T-cell (primary cell): ENCODE results near the gene PHLDB1. TPM values are rescaled to one million over a fixed set of nuclear protein-coding genes. Genes with fewer than 3 reads are reported as not detected.

ENCODE experiments used
- ATAC-seq, 4 experiments: fragments of 200-7000 bp in 3 of 4; fragments of 150-1000 bp in 1 of 4; cut with Tn5 transposase; replicated peaks in 1 of 4; 1 replicate in 3 of 4; 2 replicates in 1 of 4; pipeline ENCODE4 v1.10.0; 2021; ENCODE audit warnings: moderate library complexity in 3 of 4, mild to moderate bottlenecking in 2 of 4, moderate number of reproducible peaks in 1 of 4
- CTCF ChIA-PET, 2 donors: fragments of 300-600 bp; sonication (Branson Sonifier 250); formaldehyde crosslinking; loops; one replicate each; lab custom pipeline; 2022; ENCODE audit warnings: antibody characterized with exemption in 2 of 2; lab: Charles Lee
- POLR2A ChIA-PET, 2 donors: fragments of 300-600 bp; sonication (Branson Sonifier 250); formaldehyde crosslinking; loops; one replicate each; lab custom pipeline; 2022; ENCODE audit warnings: antibody characterized with exemption in 2 of 2; lab: Charles Lee
- DNase-seq, 35 experiments: peaks; one replicate each; pipeline versions ENCODE4 v3.0.0 to v3.0.0-alpha.2; 2013 to 2023
- H3K27ac ChIP-seq: one replicate; pipeline ENCODE4 v1.5.1; 2013; ENCODE audit warnings: low read length
- H3K27me3 ChIP-seq, 2 experiments: replicated peaks in 1 of 2; 1 replicate in 1 of 2; 2 replicates in 1 of 2; pipeline versions ENCODE4 v1.6.1 to v1.7.0; 2013; ENCODE audit warnings: low read length in 1 of 2, mixed read lengths in 1 of 2; ENCODE audit not compliant: control insufficient read depth in 2 of 2, insufficient read depth in 2 of 2; ENCODE audit errors: extremely low read depth in 1 of 2
- H3K36me3 ChIP-seq, 2 donors: 1 replicate in 1 of 2; 2 replicates in 1 of 2; pipeline versions ENCODE4 v1.6.1 to v1.7.0; 2013; ENCODE audit warnings: low read length in 1 of 2; ENCODE audit not compliant: control insufficient read depth in 2 of 2, insufficient read depth in 1 of 2; ENCODE audit errors: extremely low read depth in 1 of 2
- H3K4me1 ChIP-seq, 2 experiments: 1 replicate in 1 of 2; 2 replicates in 1 of 2; pipeline versions ENCODE4 v1.6.1 to v1.7.0; 2013; ENCODE audit warnings: low read length in 2 of 2, mixed read lengths in 1 of 2; ENCODE audit not compliant: insufficient read depth in 2 of 2, control insufficient read depth in 1 of 2; ENCODE audit errors: extremely low read depth in 1 of 2
- H3K4me3 ChIP-seq, 2 donors: 1 replicate in 1 of 2; 2 replicates in 1 of 2; pipeline versions ENCODE4 v1.5.1 to v1.7.0; 2013; ENCODE audit warnings: mild to moderate bottlenecking in 2 of 2, low read length in 1 of 2, moderate library complexity in 1 of 2; ENCODE audit not compliant: control insufficient read depth in 1 of 2; ENCODE audit errors: extremely low read depth in 1 of 2
- H3K9me3 ChIP-seq: 2 replicates; pipeline ENCODE4 v1.7.0; 2013
- H3K27ac Mint-ChIP-seq, 2 donors: one replicate each; pipeline ENCODE4 v1.8.0; 2020 to 2021; ENCODE audit warnings: mild to moderate bottlenecking in 2 of 2, mixed read lengths in 2 of 2
- H3K27me3 Mint-ChIP-seq, 2 donors: one replicate each; pipeline ENCODE4 v1.8.0; 2021 to 2022; ENCODE audit warnings: mixed read lengths in 2 of 2
- H3K36me3 Mint-ChIP-seq: one replicate; pipeline ENCODE4 v1.8.0; 2021; ENCODE audit warnings: mixed read lengths
- H3K4me1 Mint-ChIP-seq, 3 donors: one replicate each; pipeline ENCODE4 v1.8.0; 2020 to 2022; ENCODE audit warnings: mixed read lengths in 3 of 3, mild to moderate bottlenecking in 1 of 3
- H3K4me3 Mint-ChIP-seq, 3 donors: one replicate each; pipeline ENCODE4 v1.8.0; 2020 to 2022; ENCODE audit warnings: mild to moderate bottlenecking in 3 of 3, mixed read lengths in 3 of 3, moderate library complexity in 3 of 3
- H3K9me3 Mint-ChIP-seq, 3 donors: one replicate each; pipeline ENCODE4 v1.8.0; 2020 to 2022; ENCODE audit warnings: mixed read lengths in 3 of 3
- WGBS: methylation state at CpG from one replicate; pipeline ENCODE4 v1.1.5; 2013; ENCODE audit warnings: missing lambda C conversion rate; ENCODE audit not compliant: insufficient coverage; 5-methylcytosine and 5-hydroxymethylcytosine counted together
- total RNA-seq, 35 experiments: library from RNA in 6 of 35; stranded (reverse) in 6 of 35; fragments of 120-200 nt in 1 of 35; gene quantifications; one replicate each; pipeline versions ENCODE4 v1.2.1 to v1.2.4 and lab custom pipeline; 2013 to 2026

The PHLDB1 gene
- total RNA-seq, 5 donors from 2014 or later (not counting 1 experiment from before 2014, with no cell fraction given) = 1.8 to 7.8 (median 4.0) TPM

GRCh38 chr11:118623269-118623655 lies 15.8 kb downstream of the PHLDB1 start:
- DNase-seq (no peak), ATAC-seq (no peak)
- Mint-ChIP-seq H3K9me3 (no peaks in the 10 kb centered on the region), H3K27me3 (peaks cover 12 to 23% of the 10 kb centered on the region in 2 donors), H3K4me1 (peaks cover 5 to 13% (median 5%) of the 10 kb centered on the region in 3 donors), H3K36me3 (peaks cover 4% of the 10 kb centered on the region), H3K4me3 (no peak overlapping the region), H3K27ac (no peak overlapping the region)
- no peaks in the 10 kb centered on the region for H3K36me3 ChIP-seq
- H3K27me3 ChIP-seq = peaks cover 0 to 36% of the 10 kb centered on the region in 2 experiments
- H3K9me3 ChIP-seq = no peaks in the 10 kb centered on the region
- no peak overlapping the region for H3K4me3 ChIP-seq
- ChIA-PET CTCF (interaction anchor here in 1 of 2 donors (0.6 kb wide), 1 partner anchor 1493 kb away, joined by 6 read pairs; no protein-coding TSS in a partner anchor), POLR2A (no interaction called here)
- WGBS = 14% methylated on average over 1 of the region's 4 CpGs
- peaks cover 0 to 15% of the 10 kb centered on the region in 2 experiments for H3K4me1 ChIP-seq
- no peak overlapping the region for H3K27ac ChIP-seq

GRCh38 chr11:118625036-118625690 lies 17.7 kb downstream of the PHLDB1 start:
- H3K4me1 Mint-ChIP-seq = peaks cover 5 to 11% (median 5%) of the 10 kb centered on the region in 3 donors
- DNase-seq = no peak
- no peak overlapping the region for H3K27ac Mint-ChIP-seq
- Histone ChIP-seq H3K4me3 (no peak overlapping the region), H3K27ac (no peak overlapping the region), H3K27me3 (peaks cover 0 to 30% of the 10 kb centered on the region in 2 experiments), H3K9me3 (no peaks in the 10 kb centered on the region), H3K4me1 (peaks cover 0 to 15% of the 10 kb centered on the region in 2 experiments), H3K36me3 (no peaks in the 10 kb centered on the region)
- CTCF ChIA-PET = no interaction called here
- ATAC-seq = no peak
- no peaks in the 10 kb centered on the region for H3K9me3 Mint-ChIP-seq
- POLR2A ChIA-PET = interaction anchor here in 1 of 2 donors (0.6 kb wide), 2 partner anchors 199 to 271 kb away, joined by 3 to 4 read pairs; no protein-coding TSS in a partner anchor
- H3K4me3 Mint-ChIP-seq = no peak overlapping the region
- H3K36me3 Mint-ChIP-seq = no peaks in the 10 kb centered on the region
- peaks cover 6 to 18% of the 10 kb centered on the region in 2 donors for H3K27me3 Mint-ChIP-seq
- 81% methylated on average over 4 of the region's 6 CpGs for WGBS

- ATAC-seq (no peak), DNase-seq (no peak)
- peaks cover 1 to 7% (median 2%) of the 10 kb centered on the region in 3 donors for H3K4me1 Mint-ChIP-seq
These were observed 18.6 kb downstream of the PHLDB1 start for GRCh38 chr11:118625976-118626375.

DNA sequence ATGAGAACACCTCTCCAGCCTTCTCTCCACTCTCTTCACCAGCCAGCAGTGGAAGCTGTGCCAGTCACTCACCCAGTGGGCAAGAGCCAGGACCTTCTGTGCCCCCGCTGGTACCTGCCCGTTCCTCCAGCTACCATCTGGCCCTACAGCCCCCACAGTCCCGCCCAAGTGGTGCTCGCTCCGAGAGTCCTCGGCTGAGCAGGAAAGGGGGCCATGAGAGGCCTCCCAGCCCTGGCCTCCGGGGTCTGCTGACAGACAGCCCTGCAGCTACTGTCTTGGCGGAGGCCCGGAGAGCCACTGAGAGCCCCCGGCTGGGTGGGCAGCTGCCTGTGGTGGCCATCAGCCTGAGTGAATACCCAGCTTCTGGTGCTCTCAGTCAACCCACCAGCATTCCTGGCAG lies 20.2 kb downstream of the PHLDB1 start:
- DNase-seq (no peak), ATAC-seq (no peak)
- H3K4me1 ChIP-seq = no peaks in the 10 kb centered on the region
- 88% methylated on average over 10 of the region's 10 CpGs for WGBS
- H3K4me1 Mint-ChIP-seq = no peaks in the 10 kb centered on the region
- H3K36me3 Mint-ChIP-seq = no peaks in the 10 kb centered on the region
- ChIA-PET POLR2A (no interaction called here), CTCF (interaction anchor here in 1 of 2 donors (0.5 kb wide), 1 partner anchor 508 kb away, joined by 4 read pairs; no protein-coding TSS in a partner anchor)
- H3K4me3 ChIP-seq = no peak overlapping the region
- H3K4me3 Mint-ChIP-seq = no peak overlapping the region
- H3K9me3 Mint-ChIP-seq = no peaks in the 10 kb centered on the region
- H3K27ac ChIP-seq = no peak overlapping the region
- H3K36me3 ChIP-seq = no peaks in the 10 kb centered on the region
- H3K9me3 ChIP-seq = no peaks in the 10 kb centered on the region
- no peak overlapping the region for H3K27ac Mint-ChIP-seq
- H3K27me3 ChIP-seq = peaks cover 0 to 13% of the 10 kb centered on the region in 2 experiments
- peaks cover 0 to 5% of the 10 kb centered on the region in 2 donors for H3K27me3 Mint-ChIP-seq

More at GRCh38 chr11:118625976-118626375, 18.6 kb downstream of the PHLDB1 start:
- Mint-ChIP-seq H3K27ac (no peak overlapping the region), H3K36me3 (no peaks in the 10 kb centered on the region), H3K4me3 (no peak overlapping the region), H3K9me3 (no peaks in the 10 kb centered on the region), H3K27me3 (peaks cover 3 to 11% of the 10 kb centered on the region in 2 donors)
- ChIA-PET POLR2A (no interaction called here), CTCF (interaction anchor here in 1 of 2 donors (1.0 kb wide), 1 partner anchor 9 kb away, joined by 3 read pairs; no protein-coding TSS in a partner anchor)
- Histone ChIP-seq H3K36me3 (no peaks in the 10 kb centered on the region), H3K27ac (no peak overlapping the region), H3K9me3 (no peaks in the 10 kb centered on the region), H3K4me3 (no peak overlapping the region), H3K27me3 (peaks cover 0 to 26% of the 10 kb centered on the region in 2 experiments), H3K4me1 (peaks cover 0 to 8% of the 10 kb centered on the region in 2 experiments)
- 86% methylated on average over 1 of the region's 2 CpGs for WGBS

GRCh38 chr11:118628031-118628430 lies 20.6 kb downstream of the PHLDB1 start:
- no peaks in the 10 kb centered on the region for H3K36me3 Mint-ChIP-seq
- H3K27me3 ChIP-seq = peaks cover 0 to 10% of the 10 kb centered on the region in 2 experiments
- H3K27me3 Mint-ChIP-seq = peaks cover 0 to 1% of the 10 kb centered on the region in 2 donors
- ChIA-PET CTCF (interaction anchor here in 1 of 2 donors (0.5 kb wide), 1 partner anchor 508 kb away, joined by 4 read pairs; no protein-coding TSS in a partner anchor), POLR2A (no interaction called here)
- no peak overlapping the region for H3K4me3 Mint-ChIP-seq
- DNase-seq (no peak), ATAC-seq (no peak)
- H3K36me3 ChIP-seq = no peaks in the 10 kb centered on the region
- H3K27ac ChIP-seq = no peak overlapping the region
- H3K9me3 ChIP-seq = no peaks in the 10 kb centered on the region
- no peaks in the 10 kb centered on the region for H3K4me1 ChIP-seq
- H3K9me3 Mint-ChIP-seq = no peaks in the 10 kb centered on the region
- H3K27ac Mint-ChIP-seq = no peak overlapping the region
- no peaks in the 10 kb centered on the region for H3K4me1 Mint-ChIP-seq
- H3K4me3 ChIP-seq = no peak overlapping the region
- WGBS = 90% methylated on average over 20 of the region's 20 CpGs

GRCh38 chr11:118628432-118628831 lies 21.0 kb downstream of the PHLDB1 start:
- Histone ChIP-seq H3K36me3 (no peaks in the 10 kb centered on the region), H3K4me3 (no peak overlapping the region), H3K9me3 (no peaks in the 10 kb centered on the region), H3K4me1 (no peaks in the 10 kb centered on the region), H3K27ac (no peak overlapping the region), H3K27me3 (peaks cover 0 to 7% of the 10 kb centered on the region in 2 experiments)
- ChIA-PET POLR2A (no interaction called here), CTCF (no interaction called here)
- 93% methylated on average over 10 of the region's 13 CpGs for WGBS
- Mint-ChIP-seq H3K4me1 (no peaks in the 10 kb centered on the region), H3K9me3 (no peaks in the 10 kb centered on the region), H3K36me3 (no peaks in the 10 kb centered on the region), H3K27me3 (peaks cover 0 to 1% of the 10 kb centered on the region in 2 donors), H3K4me3 (no peak overlapping the region), H3K27ac (no peak overlapping the region)
- ATAC-seq (no peak), DNase-seq (no peak)
